Subcutaneous adipose tissue (tissue), 4 donors: ENCODE data around the gene KRTAP9-9. TPM values are rescaled to one million over a fixed set of nuclear protein-coding genes. Genes with fewer than 3 reads are reported as not detected.
"Not testable (repeated sequence)": the region's sequence is repeated elsewhere in the genome, so short reads cannot be mapped to it uniquely, and the experiment has no call there.

Experiments used
- CTCF ChIP-seq: fragments of 450-650 bp; IDR thresholded peaks from one replicate; pipeline ENCODE4 v1.5.1; 2016; ENCODE audit warnings: low read depth, mild to moderate bottlenecking, control low read depth, antibody characterized with exemption, moderate library complexity
- total RNA-seq, 4 donors: library from RNA; depleted of rRNA; stranded (reverse); fragments of >200 nt; gene quantifications; one replicate each; pipeline ENCODE4 v1.1.0, GENCODE V29; 2016

Gene KRTAP9-9
- not detected for total RNA-seq

DNA sequence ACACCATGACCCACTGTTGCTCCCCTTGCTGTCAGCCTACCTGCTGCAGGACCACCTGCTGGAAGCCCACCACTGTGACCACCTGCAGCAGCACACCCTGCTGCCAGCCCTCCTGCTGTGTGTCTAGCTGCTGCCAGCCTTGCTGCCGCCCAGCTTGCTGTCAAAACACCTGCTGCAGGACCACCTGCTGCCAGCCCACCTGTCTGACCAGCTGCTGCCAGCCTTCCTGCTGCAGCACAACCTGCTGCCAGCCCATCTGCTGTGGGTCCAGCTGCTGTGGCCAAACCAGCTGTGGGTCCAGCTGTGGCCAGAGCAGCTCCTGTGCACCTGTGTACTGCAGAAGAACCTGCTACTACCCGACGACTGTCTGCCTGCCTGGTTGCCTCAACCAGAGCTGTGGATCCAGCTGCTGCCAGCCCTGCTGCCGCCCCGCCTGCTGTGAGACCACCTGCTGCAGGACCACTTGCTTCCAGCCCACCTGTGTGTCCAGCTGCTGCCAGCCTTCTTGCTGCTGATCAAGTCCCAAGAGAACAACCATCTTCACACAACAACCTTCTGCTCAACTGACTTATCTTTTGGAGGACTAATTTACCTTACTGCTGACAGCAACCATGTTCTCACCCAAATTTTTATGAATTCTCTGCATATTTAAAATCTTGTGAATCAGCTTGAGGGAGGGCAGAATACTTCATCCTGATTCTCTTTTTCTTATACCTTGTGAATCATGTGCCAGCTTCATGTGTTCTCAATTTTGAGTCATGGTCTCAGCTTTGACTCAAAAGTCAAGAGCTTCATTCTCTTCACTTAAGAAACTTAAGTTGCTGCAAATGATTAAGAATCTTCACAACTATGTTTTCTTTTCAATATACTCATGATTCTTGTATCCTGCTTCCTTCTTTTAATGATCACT lies at the start of gene KRTAP9-9:
TSS of gene KRTAP9-9 (plus strand) at position 4 of the 910 bp plus-strand sequence.
- TF ChIP-seq CTCF, result not testable (repeated sequence)

- TF ChIP-seq CTCF, result no peak
Observed at GRCh38 chr17:41211845-41212466, 43.2 kb upstream of the KRTAP9-9 start.

- TF ChIP-seq CTCF, result no peak
Observed at GRCh38 chr17:41212524-41213169, 42.5 kb upstream of the KRTAP9-9 start.

DNA sequence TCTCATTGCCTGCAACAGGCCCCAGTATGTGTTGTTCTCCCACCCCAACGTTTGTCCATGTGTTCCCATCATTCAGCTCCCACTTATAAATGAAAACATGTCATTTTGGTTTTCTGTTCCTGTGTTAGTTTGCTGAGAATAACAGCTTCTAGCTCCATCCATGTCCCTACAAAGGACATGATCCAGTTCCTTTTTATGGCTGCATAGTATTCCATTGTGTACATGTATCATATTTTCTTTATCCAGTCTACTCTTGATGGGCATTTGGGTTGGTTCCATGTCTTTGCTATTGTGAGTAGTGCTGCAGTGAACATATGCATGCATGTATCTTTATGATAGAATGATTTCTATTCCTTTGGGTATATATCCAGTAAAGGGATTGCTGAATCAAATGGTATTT lies 39.5 kb upstream of the KRTAP9-9 start:
- no peak for TF ChIP-seq CTCF

DNA sequence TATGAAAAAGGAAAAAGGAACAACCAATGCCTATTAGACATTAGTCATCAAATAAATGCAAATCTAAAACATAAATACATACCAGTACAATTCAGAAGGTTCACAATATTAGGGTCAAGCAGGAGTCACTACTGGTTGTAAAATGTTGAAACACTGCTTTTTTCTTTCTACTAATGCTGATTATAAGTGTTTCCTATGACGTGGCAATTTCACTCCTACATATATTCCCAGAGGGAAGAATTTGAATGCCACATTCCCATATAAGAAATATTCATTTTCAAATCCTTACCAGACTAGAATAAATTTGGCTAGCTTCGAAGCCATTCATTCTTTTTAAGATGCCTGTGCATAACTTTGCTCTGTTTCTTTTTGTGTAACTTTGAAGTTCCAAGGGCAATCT lies 31.4 kb upstream of the KRTAP9-9 start:
- no peak for TF ChIP-seq CTCF

DNA sequence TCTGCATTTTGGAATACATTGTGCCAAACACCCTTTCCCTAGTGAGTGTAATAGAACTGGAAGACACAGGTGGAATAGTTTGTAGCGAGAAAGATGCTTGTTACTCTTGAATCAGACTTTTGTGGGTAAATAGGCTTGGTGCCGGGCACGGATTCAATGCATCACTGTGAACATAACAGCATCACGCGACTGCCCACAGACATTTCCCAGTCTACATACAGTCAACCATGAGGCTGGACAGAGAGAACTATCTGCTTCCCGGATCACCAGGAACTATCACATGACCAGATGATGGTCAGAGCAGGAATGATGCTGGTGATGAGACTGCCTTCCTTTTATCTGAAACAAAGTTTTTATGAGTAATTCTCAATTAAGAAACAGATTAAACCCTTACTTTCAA lies 29.1 kb upstream of the KRTAP9-9 start:
- TF ChIP-seq CTCF, result no peak

DNA sequence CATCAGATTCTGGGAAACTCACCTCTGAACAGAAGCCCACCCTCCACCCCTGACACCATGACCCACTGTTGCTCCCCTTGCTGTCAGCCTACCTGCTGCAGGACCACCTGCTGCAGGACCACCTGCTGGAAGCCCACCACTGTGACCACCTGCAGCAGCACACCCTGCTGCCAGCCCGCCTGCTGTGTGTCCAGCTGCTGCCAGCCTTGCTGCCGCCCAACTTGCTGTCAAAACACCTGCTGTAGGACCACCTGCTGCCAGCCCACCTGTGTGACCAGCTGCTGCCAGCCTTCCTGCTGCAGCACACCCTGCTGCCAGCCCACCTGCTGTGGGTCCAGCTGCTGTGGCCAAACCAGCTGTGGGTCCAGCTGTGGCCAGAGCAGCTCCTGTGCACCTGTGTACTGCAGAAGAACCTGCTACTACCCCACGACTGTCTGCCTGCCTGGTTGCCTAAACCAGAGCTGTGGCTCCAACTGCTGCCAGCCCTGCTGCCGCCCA lies 28.5 kb upstream of the KRTAP9-9 start, which contains the start of gene KRTAP9-2:
TSS of gene KRTAP9-2 (plus strand) at position 51 of the 498 bp plus-strand sequence. CDS start at position 58, 7 bp downstream.
- TF ChIP-seq CTCF, result not testable (repeated sequence)
